Large intestine (tissue), 3 donors: ENCODE data around the gene SOX12. TPM values are rescaled to one million over a fixed set of nuclear protein-coding genes. Genes with fewer than 3 reads are reported as not detected.

Source experiments
- DNase-seq, 2 donors: peaks; one replicate each; pipeline versions ENCODE4 v3.0.0 to v3.0.0-alpha.2; 2013
- H3K27ac ChIP-seq: one replicate; pipeline ENCODE4 v1.5.1; 2013; ENCODE audit warnings: low read length
- H3K27me3 ChIP-seq: 2 replicates; pipeline ENCODE4 v1.6.1; 2013; ENCODE audit warnings: low read length; ENCODE audit not compliant: control insufficient read depth, insufficient read depth
- H3K36me3 ChIP-seq: 2 replicates; pipeline ENCODE4 v1.6.1; 2013; ENCODE audit warnings: low read length; ENCODE audit not compliant: control insufficient read depth, insufficient read depth
- H3K4me1 ChIP-seq: one replicate; pipeline ENCODE4 v1.6.1; 2013; ENCODE audit warnings: low read length; ENCODE audit not compliant: control insufficient read depth, insufficient read depth
- H3K4me3 ChIP-seq: one replicate; pipeline ENCODE4 v1.5.1; 2013; ENCODE audit warnings: low read length
- H3K9me3 ChIP-seq: one replicate; pipeline ENCODE4 v1.6.1; 2013; ENCODE audit warnings: mild to moderate bottlenecking, low read depth, low read length, moderate library complexity; ENCODE audit not compliant: control insufficient read depth
- WGBS: methylation state at CpG from one replicate; pipeline ENCODE4 v1.1.5; 2013; ENCODE audit warnings: low lambda C conversion rate; ENCODE audit not compliant: insufficient coverage; 5-methylcytosine and 5-hydroxymethylcytosine counted together
- polyA plus RNA-seq: library from polyadenylated mRNA; unstranded; fragments of 120-200 nt; gene quantifications from one replicate; pipeline ENCODE4 v1.2.1, GENCODE V29; 2013

The SOX12 gene
- polyA plus RNA-seq, 1 donor = 12.7 TPM

DNA sequence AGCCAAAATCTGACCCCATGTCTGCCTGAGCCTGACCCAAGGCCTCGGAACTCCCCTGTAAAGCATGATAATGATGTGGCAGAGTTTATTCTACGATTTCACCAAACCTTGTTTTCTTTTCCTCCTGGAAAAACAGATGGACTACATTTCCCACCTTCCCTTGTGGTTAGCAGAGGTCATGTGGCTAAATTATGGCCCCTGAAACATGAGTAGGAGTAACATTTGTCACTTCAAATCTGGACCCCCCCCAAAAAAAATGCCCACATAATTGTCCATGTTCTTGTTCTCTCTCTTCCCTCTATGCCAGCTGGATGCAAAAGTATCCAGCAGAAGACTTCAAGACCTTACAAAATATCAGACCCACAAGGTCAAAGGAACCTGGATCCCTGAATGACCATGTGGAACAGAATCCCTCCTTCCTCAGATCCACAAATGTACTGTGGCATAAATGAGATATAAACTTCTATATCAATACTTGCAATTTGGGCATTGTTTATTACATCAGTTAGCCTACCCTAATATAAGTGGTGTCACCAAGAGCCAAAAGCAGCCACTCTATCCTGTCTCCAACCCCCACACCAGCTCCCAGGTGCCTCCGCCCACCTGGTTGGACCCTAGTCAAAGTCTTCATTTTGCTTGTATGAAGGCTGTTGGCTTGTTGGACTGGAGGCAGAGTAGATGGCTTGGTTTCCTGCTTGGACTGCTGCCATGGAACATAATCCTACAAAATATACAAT is 36.2 kb upstream of the SOX12 start:
- no peak overlapping the region for H3K27ac ChIP-seq
- H3K9me3 ChIP-seq = no peaks in the 10 kb centered on the region
- DNase-seq = peak in 1 of 2 donors; percentile 28
- peaks cover 3% of the 10 kb centered on the region for H3K4me1 ChIP-seq
- no peak overlapping the region for H3K4me3 ChIP-seq
- no peaks in the 10 kb centered on the region for H3K27me3 ChIP-seq
- H3K36me3 ChIP-seq = peaks cover 4% of the 10 kb centered on the region
- WGBS = no CpG with 5 or more reads among the region's 3 CpGs

- Histone ChIP-seq H3K27me3 (no peaks in the 10 kb centered on the region), H3K4me3 (peak overlapping the region; percentile 75), H3K27ac (peak overlapping the region; percentile 83), H3K4me1 (peaks cover 3% of the 10 kb centered on the region), H3K9me3 (no peaks in the 10 kb centered on the region), H3K36me3 (peaks cover 2% of the 10 kb centered on the region)
- DNase-seq = no peak
- no CpG with 5 or more reads among the region's 2 CpGs for WGBS
These were observed 35.7 kb upstream of the SOX12 start for GRCh38 chr20:289693-290083.

DNA sequence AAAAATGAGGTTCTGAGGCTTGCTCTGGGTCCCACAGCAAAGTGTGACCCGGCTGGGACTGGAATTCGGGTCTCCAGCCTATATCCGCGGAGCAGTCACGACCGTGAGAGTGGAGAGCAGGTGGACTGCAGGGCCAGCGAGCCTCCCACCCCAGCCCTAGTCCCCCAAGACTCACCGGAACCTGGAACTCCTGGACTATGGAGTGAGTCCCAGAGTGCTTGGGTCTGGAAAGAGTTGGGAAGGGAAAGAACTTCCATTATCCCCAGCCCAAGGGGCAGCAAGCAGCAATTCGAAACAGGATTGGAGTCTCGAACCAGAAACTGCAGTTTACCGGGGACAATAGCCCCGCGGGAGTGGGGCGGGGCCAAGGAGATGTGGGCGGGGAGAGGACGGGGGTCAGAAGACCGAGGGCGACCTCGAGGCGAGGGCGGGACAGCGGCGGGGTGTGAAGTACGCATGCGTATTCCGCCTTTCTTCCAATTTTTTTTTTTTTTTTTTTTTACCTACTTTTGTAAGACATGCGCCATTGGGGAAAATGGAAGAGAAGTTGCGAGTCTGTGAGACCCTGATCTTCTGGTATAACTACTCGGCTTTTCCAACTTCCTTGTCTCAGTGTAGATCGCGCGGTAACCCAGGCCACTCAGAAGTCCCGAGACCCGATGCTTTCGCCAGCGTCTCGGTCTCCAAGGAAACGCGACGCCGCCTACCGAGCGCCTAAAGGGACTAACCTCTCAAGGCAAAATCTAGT is 35.1 kb upstream of the SOX12 start, which contains the start of gene C20orf96:
TSS of gene C20orf96 (minus strand) at position 667 of the 748 bp plus-strand sequence. CDS start at position 527, 140 bp downstream.
- Histone ChIP-seq H3K27ac (peak within 1 kb of the TSS; percentile 83), H3K27me3 (no peaks in the 10 kb centered on the region), H3K36me3 (no peaks in the 10 kb centered on the region), H3K9me3 (no peaks in the 10 kb centered on the region), H3K4me1 (peaks cover 3% of the 10 kb centered on the region), H3K4me3 (peak within 1 kb of the TSS; percentile 75)
- peak; percentile 92 to 93 for DNase-seq
- no CpG with 5 or more reads among the region's 43 CpGs for WGBS

DNA sequence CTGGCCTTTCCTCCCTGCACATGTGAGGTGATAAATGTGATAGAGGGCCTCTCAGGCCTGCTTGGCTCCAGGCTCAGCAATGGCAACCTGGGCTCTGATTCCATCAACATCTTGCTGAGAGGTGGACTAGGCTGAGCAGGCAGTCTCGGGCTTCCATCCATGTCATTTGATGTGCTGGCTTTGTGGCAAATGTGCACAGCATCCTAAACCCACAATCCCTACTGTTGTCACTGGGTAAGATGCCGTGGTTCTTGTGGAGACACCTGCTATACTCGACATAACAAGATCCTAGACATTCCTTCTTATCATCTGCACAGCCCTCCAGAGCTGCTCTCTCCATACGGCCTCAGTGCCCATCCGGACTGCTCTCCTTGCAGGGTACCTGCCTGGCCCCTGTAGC is 30.8 kb upstream of the SOX12 start:
- DNase-seq = no peak
- Histone ChIP-seq H3K36me3 (peaks cover under 1% of the 10 kb centered on the region), H3K4me1 (peaks cover 7% of the 10 kb centered on the region), H3K27me3 (no peaks in the 10 kb centered on the region), H3K9me3 (no peaks in the 10 kb centered on the region), H3K4me3 (no peak overlapping the region), H3K27ac (no peak overlapping the region)
- WGBS = no CpG with 5 or more reads among the region's 5 CpGs

DNA sequence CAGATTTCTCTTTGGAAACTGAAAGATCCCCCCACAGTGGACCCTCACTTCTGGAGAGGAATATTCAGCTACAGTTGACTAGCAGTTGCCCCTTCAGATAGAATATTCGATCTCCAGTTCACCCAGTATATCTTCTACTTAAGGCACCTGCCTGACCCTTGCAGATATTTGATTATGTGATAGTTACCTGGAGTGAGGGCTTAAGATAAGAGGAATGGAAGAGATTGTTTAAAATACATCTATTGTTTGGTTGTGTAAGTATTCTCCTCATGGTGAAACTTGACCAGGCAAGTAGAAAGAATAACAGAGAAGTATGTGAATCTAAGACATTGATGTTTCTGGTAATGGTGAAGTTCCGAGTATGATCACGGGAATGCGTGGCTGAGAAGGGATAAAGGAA is 29.5 kb upstream of the SOX12 start:
- no peaks in the 10 kb centered on the region for H3K27me3 ChIP-seq
- H3K9me3 ChIP-seq = no peaks in the 10 kb centered on the region
- no peak overlapping the region for H3K27ac ChIP-seq
- peaks cover 5% of the 10 kb centered on the region for H3K36me3 ChIP-seq
- H3K4me1 ChIP-seq = peaks cover 8% of the 10 kb centered on the region
- no peak for DNase-seq
- 100% methylated on average over 3 of the region's 4 CpGs for WGBS
- H3K4me3 ChIP-seq = no peak overlapping the region

- peak within 1 kb of the TSS; percentile 91 for H3K27ac ChIP-seq
- H3K9me3 ChIP-seq = no peaks in the 10 kb centered on the region
- H3K4me3 ChIP-seq = peak within 1 kb of the TSS; percentile 80
- no CpG with 5 or more reads among the region's 99 CpGs for WGBS
- peaks cover 8% of the 10 kb centered on the region for H3K36me3 ChIP-seq
- DNase-seq = peak; percentile 81 to 91
- H3K27me3 ChIP-seq = no peaks in the 10 kb centered on the region
- H3K4me1 ChIP-seq = peaks cover 11% of the 10 kb centered on the region
These were observed 28.0 kb upstream of the SOX12 start, which contains the start of gene ZCCHC3 for GRCh38 chr20:297098-297924. TSS of gene ZCCHC3 (plus strand) at chr20:297570. CDS start at chr20:297587, 17 bp downstream.

DNA sequence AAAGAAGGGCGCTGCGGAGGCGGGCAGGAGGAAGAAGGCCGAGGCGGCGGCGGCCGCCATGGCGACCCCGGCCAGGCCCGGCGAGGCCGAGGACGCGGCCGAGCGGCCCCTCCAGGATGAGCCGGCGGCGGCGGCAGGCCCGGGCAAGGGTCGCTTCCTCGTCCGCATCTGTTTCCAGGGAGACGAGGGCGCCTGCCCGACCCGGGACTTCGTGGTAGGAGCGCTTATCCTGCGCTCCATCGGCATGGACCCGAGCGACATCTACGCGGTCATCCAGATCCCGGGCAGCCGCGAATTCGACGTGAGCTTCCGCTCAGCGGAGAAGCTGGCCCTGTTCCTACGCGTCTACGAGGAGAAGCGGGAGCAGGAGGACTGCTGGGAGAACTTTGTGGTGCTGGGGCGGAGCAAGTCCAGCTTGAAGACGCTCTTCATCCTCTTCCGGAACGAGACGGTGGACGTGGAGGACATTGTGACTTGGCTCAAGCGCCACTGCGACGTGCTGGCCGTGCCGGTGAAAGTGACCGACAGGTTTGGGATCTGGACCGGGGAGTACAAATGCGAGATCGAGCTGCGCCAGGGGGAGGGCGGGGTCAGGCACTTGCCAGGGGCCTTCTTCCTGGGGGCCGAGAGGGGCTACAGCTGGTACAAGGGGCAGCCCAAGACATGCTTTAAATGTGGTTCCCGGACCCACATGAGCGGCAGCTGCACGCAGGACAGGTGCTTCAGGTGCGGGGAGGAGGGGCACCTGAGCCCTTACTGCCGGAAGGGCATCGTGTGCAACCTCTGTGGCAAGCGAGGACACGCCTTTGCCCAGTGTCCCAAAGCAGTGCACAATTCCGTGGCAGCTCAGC is 27.2 kb upstream of the SOX12 start:
- Histone ChIP-seq H3K36me3 (peaks cover 8% of the 10 kb centered on the region), H3K27me3 (no peaks in the 10 kb centered on the region), H3K4me3 (peak overlapping the region; percentile 80), H3K27ac (peak overlapping the region; percentile 91), H3K4me1 (peaks cover 11% of the 10 kb centered on the region), H3K9me3 (no peaks in the 10 kb centered on the region)
- peak; percentile 66 to 80 for DNase-seq
- no CpG with 5 or more reads among the region's 75 CpGs for WGBS

GRCh38 chr20:298776-299391 is 26.5 kb upstream of the SOX12 start:
- H3K27me3 ChIP-seq = no peaks in the 10 kb centered on the region
- 7% methylated on average over 3 of the region's 15 CpGs for WGBS
- H3K9me3 ChIP-seq = no peaks in the 10 kb centered on the region
- DNase-seq = no peak
- peak overlapping the region; percentile 80 for H3K4me3 ChIP-seq
- peaks cover 11% of the 10 kb centered on the region for H3K4me1 ChIP-seq
- H3K36me3 ChIP-seq = peaks cover 8% of the 10 kb centered on the region
- H3K27ac ChIP-seq = peak overlapping the region; percentile 91

GRCh38 chr20:300345-300990 is 24.9 kb upstream of the SOX12 start:
- DNase-seq = no peak
- H3K36me3 ChIP-seq = peaks cover 8% of the 10 kb centered on the region
- peaks cover 11% of the 10 kb centered on the region for H3K4me1 ChIP-seq
- H3K4me3 ChIP-seq = peak overlapping the region; percentile 80
- H3K27me3 ChIP-seq = no peaks in the 10 kb centered on the region
- peak overlapping the region; percentile 3 for H3K27ac ChIP-seq
- WGBS = 20% methylated on average over 1 of the region's 10 CpGs
- H3K9me3 ChIP-seq = no peaks in the 10 kb centered on the region
